Measurements from ENCODE around the gene CRYZ.

Gene CRYZ

GRCh38 chr1:74681001-74681400 lies 51.8 kb downstream of the CRYZ start (continued):
- TF ChIP-seq TSHZ2 (CRISPR knock-in tag; IDR thresholded peaks at IDR 0.05): no peak

GRCh38 chr1:74679811-74680210 lies 53.0 kb downstream of the CRYZ start:
- TF ChIP-seq SNAI2 (CRISPR knock-in tag; IDR thresholded peaks at IDR 0.05): no peak
- TF ChIP-seq GLIS3 (CRISPR knock-in tag; IDR thresholded peaks at IDR 0.05): no peak
- TF ChIP-seq PPARA (CRISPR knock-in tag; IDR thresholded peaks at IDR 0.05; ENCODE audit: borderline replicate concordance): no peak
- no peak for TF ChIP-seq ZFP3 (CRISPR knock-in tag; IDR thresholded peaks at IDR 0.05)
- TF ChIP-seq ZNF565 (CRISPR knock-in tag; conservative IDR thresholded peaks at IDR 0.05; ENCODE audit: low read depth): no peak
- TF ChIP-seq ZNF8 (CRISPR knock-in tag; IDR thresholded peaks at IDR 0.05): no peak
- TF ChIP-seq POU6F1 (CRISPR knock-in tag; IDR thresholded peaks at IDR 0.05; ENCODE audit: borderline replicate concordance, low read depth): no peak
- no peak for TF ChIP-seq ZNF70 (CRISPR knock-in tag; IDR thresholded peaks at IDR 0.05)
- TF ChIP-seq PATZ1 (CRISPR knock-in tag; IDR thresholded peaks at IDR 0.05; ENCODE audit: borderline replicate concordance): no peak
- ATAC-seq: no peak

GRCh38 chr1:74677926-74678325 lies 54.9 kb downstream of the CRYZ start:
- TF ChIP-seq CREB5 (CRISPR knock-in tag; IDR thresholded peaks at IDR 0.05; ENCODE audit: low read depth): no peak
- no peak for ATAC-seq

GRCh38 chr1:74674278-74675048 lies 58.4 kb downstream of the CRYZ start:
- no peak for ATAC-seq
- no peak for TF ChIP-seq POU6F1 (CRISPR knock-in tag; IDR thresholded peaks at IDR 0.05; ENCODE audit: borderline replicate concordance, low read depth)
- TF ChIP-seq CSDC2 (CRISPR knock-in tag; IDR thresholded peaks at IDR 0.05): no peak
- TF ChIP-seq ZNF565 (CRISPR knock-in tag; conservative IDR thresholded peaks at IDR 0.05; ENCODE audit: low read depth): no peak
- no peak for TF ChIP-seq ZNF70 (CRISPR knock-in tag; IDR thresholded peaks at IDR 0.05)
- no peak for TF ChIP-seq ARNTL (CRISPR knock-in tag; IDR thresholded peaks at IDR 0.05; ENCODE audit: borderline replicate concordance, low read depth)

- ATAC-seq: no peak
- no peak for TF ChIP-seq ZC3H10 (CRISPR knock-in tag; IDR thresholded peaks at IDR 0.05)
- no peak for TF ChIP-seq TSHZ2 (CRISPR knock-in tag; IDR thresholded peaks at IDR 0.05)
- no peak for TF ChIP-seq CREB5 (CRISPR knock-in tag; IDR thresholded peaks at IDR 0.05; ENCODE audit: low read depth)
- TF ChIP-seq BACH2 (CRISPR knock-in tag; IDR thresholded peaks at IDR 0.05; ENCODE audit: borderline replicate concordance): no peak
- TF ChIP-seq GLIS3 (CRISPR knock-in tag; IDR thresholded peaks at IDR 0.05): no peak
- no peak for TF ChIP-seq PPARA (CRISPR knock-in tag; IDR thresholded peaks at IDR 0.05; ENCODE audit: borderline replicate concordance)
- no peak for TF ChIP-seq ZNF8 (CRISPR knock-in tag; IDR thresholded peaks at IDR 0.05)
- TF ChIP-seq ZNF70 (CRISPR knock-in tag; IDR thresholded peaks at IDR 0.05): no peak
- no peak for TF ChIP-seq TOX (CRISPR knock-in tag; IDR thresholded peaks at IDR 0.05; ENCODE audit: borderline replicate concordance)
- TF ChIP-seq RARB (CRISPR knock-in tag; IDR thresholded peaks at IDR 0.05): no peak
- TF ChIP-seq ISL1 (CRISPR knock-in tag; IDR thresholded peaks at IDR 0.05): no peak
Measured at GRCh38 chr1:74673351-74674111, 59.3 kb downstream of the CRYZ start, which contains the start of gene ERICH3. Gene ERICH3, minus strand, starts transcription at chr1:74673792. Its CDS starts 273 bp downstream, at chr1:74673519.
